Measurements from ENCODE around the gene SEMA3C.

Gene SEMA3C

DNA sequence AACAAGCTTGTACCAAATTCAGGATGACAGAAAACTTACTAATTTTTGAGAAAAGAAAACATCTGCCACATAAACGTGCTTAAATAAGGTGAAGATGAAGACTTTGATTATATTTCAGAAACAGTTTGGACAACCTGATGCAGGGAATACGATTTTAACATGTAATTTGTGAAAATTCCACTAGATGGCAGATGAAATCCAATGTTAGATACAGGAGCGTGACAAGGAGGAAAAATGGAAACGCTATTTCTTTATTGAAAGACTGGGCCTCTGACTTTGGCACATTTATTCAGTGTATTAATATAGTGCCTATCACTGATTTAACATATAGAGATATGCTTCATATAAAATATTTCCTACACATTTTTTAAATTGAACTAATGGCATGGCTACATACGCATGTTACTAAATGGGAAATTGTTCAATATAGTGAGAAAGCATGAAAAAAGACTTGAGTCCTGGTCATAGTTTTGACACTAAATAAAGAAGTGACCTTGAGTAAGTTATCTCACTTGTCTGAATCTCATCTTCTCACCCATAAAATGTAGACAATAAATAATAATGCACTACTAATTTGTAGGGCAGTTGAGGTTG, 219.7 kb downstream of the SEMA3C start:
- DNase-seq (ENCODE audit: low read depth) = peak; percentile 61
- peak; percentile 45 for TF ChIP-seq CTCF (IDR thresholded peaks at IDR 0.05; ENCODE audit: insufficient read depth, low read depth, low read length, missing control alignments)

More for the DNA sequence above, 219.7 kb downstream of the SEMA3C start:
- no peak overlapping the region for H3K4me3 ChIP-seq (ENCODE audit: low read length)
